ENCODE measurements around the gene TMOD1. TPM values are rescaled to one million over a fixed set of nuclear protein-coding genes. Genes with fewer than 3 reads are reported as not detected.

Gene TMOD1
- total and polyA plus RNA-seq, 9 of the 15 experiments (the other 6 are each of a cell fraction or from before 2014, with no cell fraction given), result 7.1 to 41.2 (median 14.2) TPM

- TF ChIP-seq FOXP1 (CRISPR knock-in tag; IDR thresholded peaks at IDR 0.05), result no peak
- TF ChIP-seq ZNF274 (IDR thresholded peaks at IDR 0.05; ENCODE audit: borderline replicate concordance, low read depth, low read length), result no peak; the same call in 1 of the 2 replicates
- peak; percentile 98 for TF ChIP-seq VEZF1 (CRISPR knock-in tag; IDR thresholded peaks at IDR 0.05)
- TF ChIP-seq ZNF780A (CRISPR knock-in tag; IDR thresholded peaks at IDR 0.05), result no peak
- no peak for TF ChIP-seq NFE2 (IDR thresholded peaks at IDR 0.05; ENCODE audit: low read depth)
- no peak; the same call in 1 of the 2 replicates for TF ChIP-seq MBD2 (IDR thresholded peaks at IDR 0.05; ENCODE audit: borderline replicate concordance, low read depth)
- no peak for TF ChIP-seq JUNB (CRISPR knock-in tag; conservative IDR thresholded peaks at IDR 0.05)
- 0 out of 2 replicates have a peak, but pooled peaks have one; percentile 32 for TF ChIP-seq CREM (IDR thresholded peaks at IDR 0.05; ENCODE audit: low read depth)
- TF ChIP-seq BACH1 (tag; IDR thresholded peaks at IDR 0.05), result no peak
- TF ChIP-seq SFPQ (IDR thresholded peaks at IDR 0.05; ENCODE audit: low read depth, low read length), result no peak
- no peak for TF ChIP-seq ZNF740 (CRISPR knock-in tag; IDR thresholded peaks at IDR 0.05)
- peak in 1 of 2 experiments; percentile 74; a peak in 2 of 4 replicates for TF ChIP-seq ZNF740 (tag; IDR thresholded peaks at IDR 0.05)
- no peak for TF ChIP-seq HSF4 (CRISPR knock-in tag; IDR thresholded peaks at IDR 0.05; ENCODE audit: borderline replicate concordance)
- TF ChIP-seq ZNF146 (CRISPR knock-in tag; IDR thresholded peaks at IDR 0.05; ENCODE audit: unreplicated experiment), result no peak
- no peak for TF ChIP-seq SOX6 (IDR thresholded peaks at IDR 0.05)
- TF ChIP-seq FOXJ2 (tag; IDR thresholded peaks at IDR 0.05), result no peak
- no peak; the same call in 1 of the 2 replicates for TF ChIP-seq HMGXB4 (CRISPR knock-in tag; IDR thresholded peaks at IDR 0.05)
- TF ChIP-seq ELK1 (CRISPR knock-in tag; IDR thresholded peaks at IDR 0.05), result no peak
- peak; percentile 43; the same call in 1 of the 2 replicates for TF ChIP-seq HDAC2 (IDR thresholded peaks at IDR 0.05)
- TF ChIP-seq FOXK2 (conservative IDR thresholded peaks at IDR 0.05 in 1 of 2, IDR thresholded peaks at IDR 0.05 in 1 of 2; ENCODE audit: low read depth in 2 of 2), result 0 out of 4 replicates have a peak, but pooled peaks of 1 of the 2 experiments have one; percentile 51
- peak; percentile 13; the same call in 1 of the 2 replicates for TF ChIP-seq L3MBTL2 (IDR thresholded peaks at IDR 0.05)
Observed at GRCh38 chr9:97501177-97501971, at the start of gene TMOD1 (continued).

All from K562 (cell line).